GM19025 (cell line): Measurements from ENCODE around the gene GSTM1.
A peak's percentile ranks its signal among the peaks of the same experiment; 100 is the strongest.
"Not testable (repeated sequence)": the region's sequence is repeated elsewhere in the genome, so short reads cannot be mapped to it uniquely, and the experiment has no call there.

Experiments
- ATAC-seq: cut with Tn5 transposase; IDR thresholded peaks from one replicate; pipeline ENCODE4 v1.9.1; 2021; ENCODE audit warnings: mild to moderate bottlenecking, low read depth, moderate library complexity; ENCODE audit not compliant: unreplicated experiment

GSTM1 gene

DNA sequence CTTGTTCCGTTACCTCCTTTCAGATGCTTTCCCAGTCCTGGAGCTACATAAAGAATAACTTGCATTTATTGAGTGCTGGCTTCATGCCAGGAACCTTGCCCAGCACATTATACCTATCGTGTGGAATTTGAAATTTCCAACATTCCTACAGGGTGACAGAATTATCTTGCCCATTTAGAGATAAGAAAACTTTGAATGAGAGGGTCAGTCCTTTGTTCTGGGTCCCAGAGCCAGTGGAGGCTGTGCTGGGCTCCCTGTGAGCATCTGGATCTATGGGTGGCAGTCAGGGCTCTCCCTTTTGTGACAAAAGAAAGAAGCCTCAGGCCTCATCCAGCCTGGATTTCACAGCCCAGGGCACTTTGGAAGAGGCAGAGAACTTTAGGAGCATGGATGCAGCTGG is 28.5 kb upstream of the GSTM1 start:
- ATAC-seq: no peak

DNA sequence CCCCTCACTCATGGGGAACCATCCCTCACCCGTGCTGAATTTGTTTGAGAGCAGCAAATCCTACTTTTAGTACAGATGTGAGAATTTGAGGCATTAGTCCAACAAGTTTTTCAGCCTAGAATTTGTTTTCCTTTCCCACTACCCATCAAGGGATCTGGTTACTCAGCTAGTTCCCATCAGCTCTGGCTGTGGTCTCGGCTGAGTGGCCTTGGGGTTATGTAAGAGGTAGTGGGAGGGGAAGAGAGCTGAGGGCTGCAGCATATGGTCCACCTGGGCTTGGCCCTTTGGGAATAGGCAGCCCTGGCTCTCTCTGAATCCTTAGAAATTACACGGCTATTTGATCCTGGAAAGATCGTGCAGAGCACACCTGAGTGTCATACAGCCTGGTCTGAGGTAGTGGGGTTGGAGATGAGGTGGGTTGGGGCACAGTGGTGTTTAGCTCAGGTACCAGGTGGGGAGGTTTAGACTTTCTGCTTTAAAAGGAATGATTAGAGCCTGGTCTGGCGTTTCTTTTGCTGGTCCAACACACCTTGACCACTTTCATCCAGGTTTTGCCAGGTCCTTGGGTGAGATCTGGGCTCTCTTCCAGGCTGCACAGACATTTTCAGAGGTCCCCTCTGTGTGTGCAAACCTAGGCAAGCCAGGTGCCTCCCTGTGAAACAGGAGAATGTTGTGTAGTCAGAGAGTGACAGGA is 27.5 kb upstream of the GSTM1 start:
- no peak for ATAC-seq

DNA sequence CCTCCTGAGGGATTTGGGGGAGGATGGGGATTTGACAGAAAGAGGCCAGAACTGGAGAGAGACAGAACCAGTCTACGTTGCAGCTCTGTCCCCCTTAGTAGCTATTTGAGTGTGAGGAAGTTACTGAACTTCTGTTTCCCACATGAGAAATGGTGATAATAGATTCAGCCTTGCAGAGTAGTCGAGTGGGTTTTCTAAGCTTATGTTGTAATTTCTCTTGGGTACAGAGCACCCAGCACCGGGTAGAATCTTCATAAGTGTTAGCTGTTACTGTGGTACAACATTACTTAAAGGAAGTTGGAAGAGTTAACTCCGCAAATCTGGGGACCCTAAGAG is 27.0 kb upstream of the GSTM1 start:
- ATAC-seq: not testable (repeated sequence)

GRCh38 chr1:109661391-109661790 is 26.2 kb upstream of the GSTM1 start:
- no peak for ATAC-seq

GRCh38 chr1:109664671-109665070 is 22.9 kb upstream of the GSTM1 start:
- ATAC-seq: no peak

DNA sequence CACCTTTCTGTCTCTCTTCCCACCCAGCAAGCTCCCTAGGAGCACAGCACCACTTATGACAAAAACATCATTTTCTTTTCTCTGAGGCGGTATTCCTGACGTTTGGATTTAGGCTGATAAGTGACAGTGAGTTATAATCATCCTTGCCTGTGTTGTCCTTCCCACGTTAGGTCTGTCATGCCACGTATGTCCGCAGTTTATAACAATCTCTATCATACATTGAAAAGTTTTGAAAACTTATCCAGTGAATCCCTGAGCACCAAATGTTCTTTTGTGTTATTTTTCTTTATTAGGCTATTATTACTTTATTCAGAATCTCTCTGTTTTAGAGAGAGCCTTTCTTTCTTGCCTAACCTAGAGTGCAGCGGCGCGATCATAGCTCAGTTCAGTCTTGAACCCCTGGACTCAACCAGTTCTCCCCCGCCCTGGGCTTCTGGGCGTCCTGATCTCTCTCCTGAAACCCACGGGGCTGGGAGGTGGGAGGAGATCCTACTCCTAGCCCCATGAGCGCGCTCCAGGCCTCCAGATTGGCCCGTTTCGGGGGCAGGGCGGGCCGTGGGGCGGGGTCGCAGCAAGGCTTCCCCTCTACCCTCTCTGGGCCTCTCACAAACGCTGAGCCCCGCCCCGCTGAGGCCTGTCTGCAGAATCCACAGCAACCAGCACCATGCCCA is 20.0 kb upstream of the GSTM1 start, which contains the start of gene GSTM2:
TSS of gene GSTM2 (plus strand) at position 606 of the 671 bp plus-strand sequence. CDS start at position 665, 59 bp downstream.
- ATAC-seq: peak; percentile 97

- ATAC-seq: no peak
These were observed 19.4 kb upstream of the GSTM1 start for GRCh38 chr1:109668123-109668775.

GRCh38 chr1:109669246-109669948 is 18.2 kb upstream of the GSTM1 start:
- no peak for ATAC-seq

GRCh38 chr1:109669949-109670302 is 17.7 kb upstream of the GSTM1 start:
- not testable (repeated sequence) for ATAC-seq

GRCh38 chr1:109671067-109671466 is 16.6 kb upstream of the GSTM1 start:
- no peak for ATAC-seq

DNA sequence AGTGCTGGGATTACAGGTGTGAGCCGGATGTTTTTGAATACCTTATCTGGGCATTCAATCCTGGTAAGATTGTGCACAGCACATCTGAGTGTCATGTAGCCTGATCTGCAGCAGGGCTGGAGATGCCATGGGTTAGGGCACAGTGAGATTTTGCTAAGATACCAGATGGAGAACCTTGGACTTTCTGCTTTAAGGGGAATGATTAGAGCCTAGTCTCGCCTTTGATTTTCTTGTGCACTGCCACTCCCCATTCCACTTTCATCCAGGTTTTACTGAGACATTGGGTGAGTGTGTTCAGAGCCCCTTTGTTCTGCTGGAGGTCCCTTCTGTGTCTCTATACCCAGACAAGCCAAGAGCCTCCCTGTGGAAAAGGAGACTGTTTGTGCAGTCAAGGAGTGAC is 13.8 kb upstream of the GSTM1 start:
- ATAC-seq: not testable (repeated sequence)

GRCh38 chr1:109676683-109677381 is 10.8 kb upstream of the GSTM1 start:
- not testable (repeated sequence) for ATAC-seq

GRCh38 chr1:109677459-109677858 is 10.2 kb upstream of the GSTM1 start:
- ATAC-seq: no peak

DNA sequence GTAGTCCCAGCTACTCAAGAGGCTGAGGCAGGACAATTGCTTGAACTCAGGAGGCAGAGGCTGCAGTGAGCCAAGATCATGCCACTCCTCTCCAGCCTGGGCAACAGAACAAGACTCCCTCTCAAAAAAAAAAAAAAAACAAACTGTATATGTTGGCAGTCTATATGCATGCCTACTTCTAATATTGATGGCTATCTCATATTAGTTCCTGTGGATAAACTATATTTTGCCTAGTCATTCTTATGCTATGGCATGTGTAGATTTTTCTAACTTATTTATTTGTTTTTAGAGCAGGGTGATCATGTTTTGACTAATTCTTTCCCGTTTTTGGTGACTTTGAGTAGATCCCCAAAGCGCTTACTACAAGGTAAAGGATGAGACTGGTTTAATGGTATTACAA is 9.0 kb upstream of the GSTM1 start:
- ATAC-seq: not testable (repeated sequence)

DNA sequence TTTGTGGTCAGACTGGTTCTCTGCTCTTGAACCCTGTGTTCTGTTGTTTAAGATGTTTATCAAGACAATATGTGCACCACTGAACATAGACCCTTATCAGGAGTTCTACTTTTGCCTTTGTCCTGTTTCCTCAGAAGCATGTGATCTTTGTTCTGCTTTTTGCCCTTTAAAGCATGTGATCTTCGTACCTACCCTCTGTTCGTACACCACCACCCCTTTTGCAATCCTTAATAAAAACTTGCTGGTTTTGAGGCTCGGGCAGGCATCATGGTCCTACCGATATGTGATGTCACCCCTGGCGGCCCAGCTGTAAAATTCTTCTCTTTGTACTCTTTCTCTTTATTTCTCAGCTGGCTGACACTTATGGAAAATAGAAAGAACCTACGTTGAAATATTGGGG is 2.8 kb upstream of the GSTM1 start:
- not testable (repeated sequence) for ATAC-seq

GRCh38 chr1:109685399-109685798 is 2.2 kb upstream of the GSTM1 start:
- not testable (repeated sequence) for ATAC-seq

- ATAC-seq: not testable (repeated sequence)
These were observed 1.7 kb upstream of the GSTM1 start for GRCh38 chr1:109685890-109686289.

DNA sequence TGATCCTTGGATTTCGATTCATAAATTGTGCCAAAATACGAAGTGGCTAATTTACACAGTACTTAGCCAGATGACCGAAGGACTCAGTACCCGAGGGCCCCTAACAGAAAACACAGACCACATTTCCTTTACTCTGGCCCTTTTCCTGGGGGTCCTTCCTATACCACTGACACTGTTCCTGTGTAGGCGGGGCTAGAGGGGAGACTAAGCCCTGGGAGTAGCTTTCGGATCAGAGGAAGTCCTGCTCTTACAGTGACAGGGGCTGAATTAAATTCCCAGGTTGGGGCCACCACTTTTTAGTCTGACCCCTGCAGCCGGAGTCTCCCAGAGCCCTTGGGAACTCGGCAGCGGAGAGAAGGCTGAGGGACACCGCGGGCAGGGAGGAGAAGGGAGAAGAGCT is 508 bp upstream of the GSTM1 start:
- ATAC-seq: not testable (repeated sequence)

GRCh38 chr1:109689844-109690405 is 2.3 kb downstream of the GSTM1 start:
- ATAC-seq: no peak

- no peak for ATAC-seq
These were observed 4.1 kb downstream of the GSTM1 start for GRCh38 chr1:109691759-109692158.
